Hypothalamus (tissue), 51 donors: ENCODE measurements around the gene MEIS3.
"Not testable (repeated sequence)": the region's sequence is repeated elsewhere in the genome, so short reads cannot be mapped to it uniquely, and the experiment has no call there.

Experiments
- DNase-seq, 51 donors: peaks; one replicate each; lab custom pipeline; 2025; lab: John Stamatoyannopoulos, UW

The MEIS3 gene

DNA sequence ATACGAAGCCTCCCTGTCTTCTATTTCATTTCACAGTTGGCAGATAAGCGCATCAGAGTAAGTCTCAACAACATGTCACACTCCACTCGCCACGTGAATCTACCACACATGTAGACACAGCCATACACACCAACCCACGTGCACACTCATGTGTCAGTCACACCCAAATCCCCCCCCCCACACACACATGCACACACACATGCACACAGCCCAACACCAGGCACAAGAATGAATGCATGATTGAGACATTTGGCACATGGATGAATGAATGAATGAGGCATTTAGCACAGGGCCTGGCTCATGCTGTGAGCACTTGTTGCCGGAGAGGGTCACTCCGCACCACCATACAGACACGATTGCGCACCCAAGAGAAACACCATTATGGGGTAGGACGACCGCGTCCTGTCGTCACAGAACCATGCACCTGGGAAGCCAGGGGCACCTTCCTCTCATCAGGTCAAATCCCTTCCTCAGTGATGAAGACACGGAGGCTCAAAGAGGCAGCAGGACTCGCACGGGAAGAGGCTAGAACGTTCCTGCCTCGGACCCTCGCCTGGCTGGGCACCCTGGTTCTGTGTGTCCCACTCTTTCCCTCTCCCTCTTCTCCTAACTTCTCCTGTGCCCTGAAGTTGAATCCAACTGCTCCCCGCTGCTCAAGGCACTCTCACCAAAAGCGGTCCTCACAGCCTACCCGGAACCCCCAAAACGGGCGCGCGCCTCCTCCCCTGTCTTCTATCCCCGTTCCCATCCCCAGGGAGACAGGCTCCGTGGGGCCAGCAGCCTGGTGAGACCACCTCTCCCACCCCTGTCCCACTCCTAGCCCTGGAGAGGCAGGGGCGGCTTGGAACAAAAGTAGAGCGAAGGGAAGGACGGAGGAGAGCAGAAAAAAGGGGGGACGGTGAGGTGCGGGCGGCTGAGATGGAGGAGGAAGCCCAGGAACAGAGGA, 1.3 kb downstream of the MEIS3 start:
- DNase-seq, result peak in 2 of 51 donors; percentile 6 to 24

DNA sequence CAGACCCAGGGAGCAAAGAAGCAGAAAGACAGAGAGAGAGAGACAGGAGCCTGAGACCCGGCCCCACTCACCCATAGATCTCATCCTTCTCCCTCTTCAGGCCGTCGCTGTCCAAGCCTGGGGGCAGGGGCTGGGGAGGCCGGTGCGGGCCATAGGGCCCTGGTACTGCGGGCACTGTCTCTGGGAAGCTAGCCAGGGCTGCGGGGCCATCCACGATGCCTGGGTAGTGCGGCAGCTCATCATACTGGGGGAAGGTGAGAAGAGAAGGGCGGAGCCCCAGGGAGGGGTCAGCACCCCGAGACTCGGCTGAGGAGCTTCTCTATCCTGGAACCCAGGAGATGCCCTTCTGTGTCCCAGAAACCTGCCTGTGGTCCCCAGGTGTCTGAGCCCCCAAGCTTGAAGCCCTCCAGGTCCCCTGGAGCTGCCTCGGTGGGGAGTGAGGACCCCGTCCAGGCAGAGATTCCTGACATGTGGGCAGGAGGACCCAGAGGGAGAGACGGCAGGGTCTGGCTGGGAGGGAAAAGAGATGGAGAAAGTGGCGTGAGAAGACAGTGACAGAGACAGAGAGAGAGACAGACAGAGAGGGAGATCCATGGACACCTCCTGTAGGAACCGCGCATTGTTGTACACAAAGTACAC, 2.1 kb downstream of the MEIS3 start:
- no peak for DNase-seq

DNA sequence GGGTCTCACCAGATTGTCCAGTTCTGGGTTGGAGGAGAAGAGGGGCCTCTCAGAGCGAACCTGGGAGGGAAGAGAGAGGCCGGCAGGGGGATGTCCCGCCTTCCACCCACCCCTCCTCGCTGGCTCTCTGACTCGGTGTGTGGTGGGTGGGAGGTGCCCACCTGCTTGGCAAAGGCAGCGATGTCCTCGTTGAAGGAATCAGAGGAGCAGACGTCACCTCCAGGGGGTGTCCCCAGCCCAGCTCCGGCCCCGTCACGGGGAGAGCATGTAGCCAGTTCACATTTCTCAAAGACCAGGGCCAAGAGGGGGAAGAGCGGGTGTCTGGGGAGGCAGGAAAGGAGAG, 2.7 kb downstream of the MEIS3 start:
- DNase-seq, result peak in 1 of 51 donors; percentile 41

DNA sequence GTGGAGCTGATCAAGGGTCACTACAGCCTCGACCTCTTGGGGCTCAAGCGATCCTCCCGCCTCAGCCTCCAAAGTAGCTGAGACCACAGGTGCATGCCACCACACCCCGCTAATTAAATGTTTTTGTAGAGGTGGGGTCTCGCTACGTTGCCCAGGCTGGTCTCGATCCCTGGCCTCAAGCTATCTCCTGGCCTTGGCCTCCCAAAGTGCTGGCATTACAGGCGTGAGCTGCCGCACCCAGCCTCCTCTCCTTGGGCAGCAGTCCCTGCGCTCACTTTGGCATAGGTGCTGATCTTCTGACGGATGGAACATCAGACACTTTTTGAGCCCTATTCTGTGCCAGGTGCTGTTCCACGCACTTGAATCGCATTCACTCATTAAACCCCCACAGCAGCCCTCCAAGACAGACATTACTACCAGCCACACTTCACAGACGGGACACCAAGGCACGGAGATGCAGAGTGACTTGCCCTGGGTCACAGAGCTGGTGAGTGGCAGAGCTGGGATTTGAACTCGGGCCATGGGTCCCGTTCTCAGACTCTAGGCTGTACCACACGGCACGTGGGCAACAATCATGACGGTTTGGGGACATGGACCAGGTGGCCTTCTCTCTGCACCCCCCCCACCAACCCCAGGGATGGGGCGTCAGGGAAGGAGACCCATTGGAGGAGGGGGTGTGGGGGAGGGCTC, 3.2 kb downstream of the MEIS3 start:
- DNase-seq, result no peak

DNA sequence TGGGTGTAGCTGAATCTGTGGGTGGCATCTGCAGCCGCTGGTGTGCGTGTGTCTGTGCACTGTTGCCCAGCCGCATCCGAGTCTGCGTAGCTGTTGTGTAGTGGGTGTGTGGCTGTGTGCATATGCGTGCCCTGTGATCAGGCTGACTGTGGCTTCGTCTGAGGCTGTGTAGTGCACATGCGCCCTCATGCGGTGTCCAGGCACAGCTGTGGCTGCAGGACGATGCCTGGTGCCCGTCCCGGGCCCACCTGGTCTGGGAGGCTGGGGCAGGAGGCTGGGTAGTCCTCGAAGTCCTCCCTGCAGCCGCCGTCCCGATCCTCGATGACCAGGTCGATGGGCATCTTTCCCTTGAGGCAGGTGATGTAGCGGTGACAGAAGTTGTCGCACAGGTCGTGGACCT, 4.9 kb downstream of the MEIS3 start:
- DNase-seq, result peak in 3 of 51 donors; percentile 1 to 27 (median 6)

DNA sequence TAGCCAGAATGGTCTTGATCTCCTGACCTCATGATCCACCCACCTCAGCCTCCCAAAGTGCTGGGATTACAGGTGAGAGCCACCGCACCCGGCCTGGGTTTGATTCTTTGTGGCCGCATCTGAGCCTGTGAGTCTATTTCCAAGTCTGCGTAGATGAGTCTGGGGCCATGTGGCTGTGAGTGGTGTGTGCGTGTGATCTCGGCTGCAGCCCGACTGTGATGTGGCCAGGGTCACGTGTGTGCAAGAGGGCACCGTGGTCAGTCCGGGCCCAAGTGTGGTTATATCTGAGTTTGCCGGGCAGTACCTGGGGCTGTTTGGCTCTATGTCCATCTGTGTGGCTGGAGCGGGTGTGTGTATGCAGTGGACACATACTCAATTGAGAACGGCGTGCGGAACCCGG, 5.4 kb downstream of the MEIS3 start:
- DNase-seq, result no peak

DNA sequence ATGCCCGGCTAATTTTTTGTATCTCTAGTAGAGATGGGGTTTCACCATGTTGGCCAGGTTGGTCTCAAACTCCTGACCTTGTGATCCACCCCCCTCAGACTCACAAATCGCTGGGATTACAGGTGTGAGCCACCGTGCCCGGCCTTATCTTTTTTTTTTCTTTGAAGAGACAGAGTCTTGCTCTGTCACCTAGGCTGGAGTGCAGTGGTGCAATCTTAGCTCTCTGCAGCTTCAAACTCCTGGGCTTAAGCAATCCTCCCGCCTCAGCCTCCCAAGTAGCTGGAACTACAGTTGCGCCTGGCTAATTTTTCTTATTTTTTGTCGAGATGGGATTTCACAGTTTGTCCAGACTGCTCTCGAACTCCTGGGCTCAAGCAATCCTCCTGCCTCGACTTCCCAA, 7.6 kb downstream of the MEIS3 start:
- not testable (repeated sequence) for DNase-seq

DNA sequence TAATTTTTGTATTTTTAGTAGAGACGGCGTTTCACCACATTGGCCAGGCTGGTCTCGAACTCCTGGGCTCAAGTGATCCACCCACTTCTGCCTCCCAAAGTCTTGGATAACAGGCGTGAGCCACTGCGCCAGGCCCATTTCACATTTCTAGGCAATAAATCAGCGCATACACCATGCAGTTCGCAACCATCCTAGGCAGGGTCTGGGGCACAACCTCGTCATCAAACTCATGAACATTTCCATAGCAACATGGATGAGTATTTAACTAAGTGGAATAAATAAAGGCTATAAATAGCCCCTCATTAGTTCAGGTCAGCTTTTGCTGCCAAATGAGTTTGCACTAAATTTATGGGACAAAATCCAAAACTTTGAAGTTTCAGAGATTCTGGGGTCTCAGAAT, 8.2 kb downstream of the MEIS3 start:
- DNase-seq, result no peak

DNA sequence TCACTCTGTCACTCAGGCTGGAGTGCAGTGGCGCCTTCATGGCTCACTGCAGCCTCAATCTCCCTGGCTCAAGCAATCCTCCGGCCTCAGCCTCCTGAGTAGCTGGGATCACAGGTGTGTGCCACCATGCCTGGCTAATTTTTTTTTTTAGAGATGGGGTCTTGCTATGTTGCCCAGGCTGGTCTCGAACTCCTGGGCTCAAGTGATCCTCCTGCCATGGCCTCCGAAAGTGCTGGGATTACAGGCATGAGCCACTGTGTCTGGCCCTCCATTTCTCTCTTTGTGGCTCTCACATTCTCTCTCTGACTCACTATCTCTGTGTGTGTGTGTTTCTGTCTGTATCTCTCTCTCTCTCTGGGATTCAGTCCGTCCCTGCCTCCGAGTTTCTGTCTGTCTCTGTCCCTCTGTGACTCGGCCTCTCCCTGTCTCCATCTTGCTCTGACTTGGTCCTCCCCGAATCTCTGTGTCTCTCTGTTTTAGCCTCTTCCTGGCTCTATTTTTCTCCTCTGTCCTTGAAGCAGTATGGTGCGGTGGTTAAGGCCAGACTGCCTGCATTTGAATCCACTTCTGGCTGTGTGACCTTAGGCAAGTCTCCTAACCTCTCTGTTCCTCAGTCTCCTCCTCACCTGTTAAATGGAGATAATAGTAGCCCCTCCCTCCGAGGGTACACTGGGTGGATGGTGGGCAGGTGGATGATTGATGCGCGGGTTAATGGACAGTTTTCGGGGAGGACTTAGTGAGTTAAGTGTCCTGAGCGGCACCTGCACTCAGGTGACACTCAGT, 11.0 kb downstream of the MEIS3 start:
- no peak for DNase-seq

DNA sequence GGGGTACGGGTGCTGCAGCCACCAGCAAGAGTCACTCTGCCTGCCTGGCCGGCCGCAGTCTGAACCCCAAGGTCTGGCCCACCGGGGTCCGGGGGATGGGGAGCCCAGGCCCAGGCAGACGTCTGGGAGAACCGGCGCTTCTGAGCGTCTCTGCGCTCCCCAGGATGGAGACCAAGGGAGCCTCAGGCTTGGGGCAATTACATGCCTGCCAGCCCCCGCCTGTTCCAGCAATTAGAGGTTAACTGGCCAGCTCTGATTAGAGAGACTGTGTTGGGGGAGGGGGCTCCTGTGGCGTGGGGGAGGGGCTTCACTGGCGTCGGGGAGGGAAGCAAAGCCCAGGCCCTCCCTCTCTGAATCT, 11.9 kb downstream of the MEIS3 start:
- no peak for DNase-seq

DNA sequence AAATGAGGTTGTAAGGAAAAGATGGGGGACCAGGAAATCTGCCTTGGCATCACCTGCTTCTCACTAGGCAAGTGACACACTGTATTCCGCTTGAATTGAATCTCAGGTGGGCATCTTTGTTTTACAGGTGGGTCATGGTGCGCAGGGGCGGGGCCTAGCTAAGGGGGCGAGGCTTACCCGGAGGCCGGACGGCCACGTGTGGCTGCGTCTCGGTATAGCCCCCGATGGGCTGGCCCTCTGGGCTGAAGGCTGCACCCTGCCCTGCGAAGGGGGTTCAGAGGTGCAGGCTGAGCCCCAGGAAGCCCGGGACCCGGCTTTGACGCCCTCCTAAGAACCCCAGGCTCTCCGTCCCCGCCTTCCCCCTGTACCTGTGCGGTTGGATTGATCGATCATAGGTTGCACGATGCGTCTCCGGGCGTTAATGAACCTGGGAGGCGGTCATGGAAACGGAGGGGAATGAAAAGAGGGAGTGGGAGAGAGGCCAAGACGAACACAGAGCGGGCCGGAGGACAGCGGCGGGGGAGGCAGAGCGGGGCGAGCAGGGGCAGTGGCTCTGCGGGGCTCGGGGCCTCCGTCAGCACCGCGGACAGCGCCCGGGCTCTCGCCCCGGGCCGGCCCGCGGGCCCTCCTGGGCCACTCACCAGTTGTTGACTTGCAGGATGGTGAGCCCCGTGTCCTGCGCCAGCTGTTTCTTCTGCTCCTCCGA, 12.5 kb downstream of the MEIS3 start:
- no peak for DNase-seq

DNA sequence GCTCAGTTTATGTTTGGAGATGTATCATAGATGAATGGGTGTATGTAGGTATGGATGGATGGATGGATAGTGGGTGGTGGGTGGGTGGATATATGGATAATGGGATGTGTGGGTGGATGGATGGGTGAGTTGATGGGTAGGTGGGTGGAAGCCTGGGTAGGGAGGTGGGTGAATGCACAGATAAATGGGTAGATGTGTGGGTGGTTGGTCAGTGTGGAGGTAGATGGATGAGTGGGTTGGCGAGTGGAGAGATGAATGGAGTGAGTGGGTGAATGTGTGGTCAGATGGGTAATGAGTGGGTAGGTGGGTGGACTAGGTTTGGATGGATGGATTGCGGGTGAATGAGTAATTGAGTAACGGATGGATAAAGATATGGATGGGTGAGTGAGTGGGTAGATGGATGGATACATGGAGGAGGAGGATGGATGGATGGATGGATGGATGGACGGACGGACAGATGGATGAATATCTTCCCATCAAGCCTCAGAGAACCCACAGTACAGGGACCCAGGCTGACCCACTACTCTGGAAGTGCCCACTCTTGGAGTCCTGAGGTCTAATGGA, 13.4 kb downstream of the MEIS3 start:
- no peak for DNase-seq

DNA sequence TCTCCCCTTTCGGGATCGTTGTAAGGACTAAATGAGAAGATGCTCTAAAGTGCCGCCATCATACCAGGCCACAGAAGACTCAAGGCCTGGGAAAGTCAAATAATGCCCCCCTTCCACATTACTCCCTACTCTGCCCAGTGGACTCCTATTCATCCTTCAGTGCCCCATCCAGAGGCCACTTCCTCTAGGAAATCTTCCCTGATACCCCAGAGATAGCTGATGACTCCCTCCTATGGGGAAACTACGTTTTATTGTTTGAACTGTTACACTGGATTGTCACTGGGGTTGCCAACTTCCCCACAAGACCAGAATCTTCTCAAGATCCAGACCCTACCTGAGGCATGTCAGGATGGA, 14.2 kb downstream of the MEIS3 start:
- DNase-seq, result no peak

DNA sequence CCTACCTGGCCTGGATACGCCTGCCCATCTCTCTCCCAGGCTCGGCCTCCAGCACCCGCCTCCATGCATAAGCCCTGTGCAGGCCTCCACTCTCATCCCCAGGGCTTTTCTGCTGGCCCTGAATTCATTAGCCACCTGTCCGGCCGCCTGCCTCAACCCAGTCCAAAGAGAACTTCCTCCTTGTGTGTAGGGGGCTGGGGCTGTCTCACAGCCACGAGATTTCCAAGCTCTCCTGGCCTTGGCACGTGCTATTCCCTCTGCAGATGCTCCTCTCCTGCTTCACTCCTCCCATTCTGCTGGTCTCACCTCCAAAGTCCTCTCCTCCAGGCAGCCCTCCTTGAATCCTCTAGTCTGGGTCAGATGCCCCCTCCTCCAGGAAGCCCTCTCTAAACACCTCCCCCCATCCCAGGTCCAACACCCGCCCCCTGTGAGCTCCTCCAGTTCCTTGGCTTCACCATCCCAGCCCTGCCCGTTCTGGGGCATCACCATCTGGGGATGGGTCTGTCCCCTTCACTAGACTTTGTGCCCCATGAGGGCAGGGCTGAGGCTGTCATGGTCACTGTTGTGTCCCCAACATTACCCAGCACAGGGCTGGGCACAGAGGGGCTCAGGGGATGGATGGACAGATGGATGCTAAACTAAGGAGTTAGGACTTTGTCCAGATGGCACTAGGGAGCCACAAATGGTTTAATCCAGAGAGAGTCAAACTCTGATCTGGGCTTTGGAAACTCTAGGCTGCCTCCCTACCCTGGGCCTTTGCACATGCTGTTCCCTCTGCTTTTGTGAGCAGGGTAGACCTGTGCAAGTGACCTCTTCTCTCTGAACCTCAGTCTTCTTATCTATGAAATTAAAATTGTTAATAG, 14.8 kb downstream of the MEIS3 start:
- no peak for DNase-seq

DNA sequence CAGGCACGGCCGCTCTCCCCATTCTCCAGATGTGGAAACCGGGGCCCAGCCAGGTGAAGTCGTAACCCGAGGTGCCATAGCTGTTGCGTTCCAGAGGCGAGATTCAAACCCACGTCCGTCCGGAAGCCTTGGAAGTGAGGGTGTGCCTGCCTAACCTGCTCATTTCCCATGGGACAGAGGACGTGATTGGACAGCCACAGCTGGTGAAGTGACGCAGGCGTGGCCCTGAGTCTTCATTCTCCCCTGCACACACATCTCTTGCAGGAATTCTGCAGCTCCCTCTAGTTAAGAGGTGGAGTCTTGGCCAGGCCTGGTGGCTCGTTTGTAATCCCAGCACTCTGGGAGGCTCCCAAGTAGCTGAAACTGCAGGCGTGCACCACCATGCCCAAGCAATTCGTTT, 16.8 kb downstream of the MEIS3 start:
- no peak for DNase-seq

DNA sequence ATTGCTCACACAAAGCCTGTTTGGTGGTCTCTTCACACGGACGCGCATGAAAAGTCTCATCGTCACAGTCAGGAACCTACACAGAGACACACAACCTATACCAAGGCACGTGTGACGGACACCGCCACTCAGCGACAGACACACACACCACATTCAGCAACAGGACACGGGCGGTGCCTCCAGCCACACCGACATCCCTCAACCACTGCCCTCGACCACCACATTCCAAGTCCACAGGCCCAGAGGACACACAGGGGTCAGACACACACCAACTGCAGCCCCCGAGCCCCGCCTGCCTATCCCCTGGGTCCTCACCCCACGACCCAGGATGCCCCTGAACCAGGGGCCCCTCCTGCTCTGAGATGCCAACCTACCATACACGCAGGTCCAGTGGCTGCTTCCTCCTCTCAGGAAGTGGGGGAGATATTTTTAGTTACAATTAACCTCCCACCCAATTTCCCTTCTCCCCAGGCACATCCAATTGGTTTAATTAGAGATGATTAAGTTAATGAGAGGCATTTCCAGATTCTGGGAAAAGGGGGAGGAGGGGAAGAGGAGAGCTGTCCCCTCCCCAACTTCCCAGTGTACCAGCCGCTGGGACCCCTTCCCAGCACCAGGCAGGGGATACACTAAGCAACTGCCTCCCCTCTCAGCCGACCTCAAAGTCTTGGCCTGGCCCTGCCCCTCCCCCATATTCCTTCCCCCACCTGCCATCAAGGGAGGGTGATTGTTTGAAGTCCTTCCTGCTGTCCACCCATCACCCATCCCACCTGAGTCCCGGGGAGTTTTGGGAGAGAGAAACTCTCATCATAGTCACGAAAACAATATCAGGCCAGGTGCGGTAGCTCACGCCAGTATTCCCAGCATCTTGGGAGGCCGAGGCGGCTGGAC, 20.4 kb downstream of the MEIS3 start:
- DNase-seq, result no peak

DNA sequence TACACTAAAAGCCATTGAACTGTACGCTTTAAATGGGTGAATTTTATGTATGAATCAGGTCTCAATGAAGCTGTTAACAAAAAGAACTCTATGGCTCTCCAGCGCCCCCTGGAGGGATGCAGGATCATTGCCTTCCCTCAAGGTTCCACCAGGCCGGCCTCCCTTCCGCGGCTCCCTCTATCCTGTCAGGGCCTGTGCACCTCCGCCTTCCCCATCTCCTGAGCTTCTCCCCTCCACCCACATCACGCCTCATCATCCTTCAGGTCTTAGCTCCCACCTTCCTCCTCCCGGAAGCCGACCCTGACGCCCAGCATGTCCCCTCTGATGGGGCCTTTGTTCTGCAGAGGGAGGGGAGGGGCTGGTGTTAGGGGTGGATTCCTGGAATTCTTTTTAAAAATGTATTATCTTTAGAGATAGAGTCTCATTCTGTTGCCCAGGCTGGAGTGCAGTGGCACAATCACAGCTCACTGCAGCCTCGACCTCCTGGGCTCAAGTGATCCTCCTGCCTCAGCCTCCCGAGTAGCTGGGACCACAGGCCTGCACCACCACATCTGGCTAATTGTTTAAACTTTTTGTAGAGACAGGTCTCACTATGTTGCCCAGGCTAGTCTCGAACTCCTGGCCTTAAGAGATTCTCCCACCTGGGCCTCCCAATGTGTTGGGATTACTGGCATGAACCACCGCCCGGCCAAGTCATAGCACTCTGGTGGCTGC, 27.7 kb downstream of the MEIS3 start:
- peak in 45 of 51 donors; percentile 5 to 84 (median 43) for DNase-seq
